Activated CD8-positive, alpha-beta memory T cell treated with anti-CD3 and anti-CD28 coated beads, Interleukin-2, amount 50 U/mL, for 24 hours (primary cell): ENCODE results near the gene GALNT12.

Experiments
- DNase-seq: peaks from one replicate; pipeline ENCODE4 v3.0.0-alpha.2; 2020; ENCODE audit errors: extremely low read depth

Gene GALNT12

GRCh38 chr9:98781588-98782383, 25.7 kb upstream of the GALNT12 start:
- no peak for DNase-seq

DNA sequence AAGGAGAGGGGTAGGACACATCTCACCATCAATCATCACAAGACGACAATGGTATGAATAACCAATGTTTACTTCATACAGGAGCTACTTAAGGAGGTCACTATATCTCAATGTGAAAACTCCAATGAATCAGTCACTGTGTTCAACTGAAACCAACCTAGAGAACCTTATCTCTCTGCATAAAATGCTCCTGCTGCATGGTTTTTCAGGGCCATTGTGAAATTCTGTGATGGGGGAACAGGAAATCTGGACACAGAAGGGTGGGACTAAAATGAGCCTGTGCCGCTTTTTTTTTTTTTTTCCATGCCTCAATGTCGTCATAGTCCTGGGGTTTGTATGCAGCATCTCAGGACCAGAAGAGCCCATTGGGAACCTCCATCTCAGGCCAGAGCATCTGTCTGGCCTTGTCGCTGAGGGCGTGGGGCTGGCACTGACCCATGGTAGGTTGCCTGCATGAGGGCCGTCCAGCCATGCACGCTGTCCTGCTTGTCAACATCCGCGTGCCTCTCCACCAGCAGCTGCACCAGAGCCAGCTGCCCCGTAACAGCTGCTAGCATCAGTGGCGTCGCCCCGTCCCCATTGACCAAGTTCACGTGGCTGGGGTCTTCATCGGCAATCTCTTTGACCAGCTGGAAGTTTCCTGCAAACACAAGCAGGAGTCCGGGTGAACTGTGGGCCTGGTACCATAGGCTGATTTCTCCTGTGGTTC, 23.8 kb upstream of the GALNT12 start:
- no peak for DNase-seq

DNA sequence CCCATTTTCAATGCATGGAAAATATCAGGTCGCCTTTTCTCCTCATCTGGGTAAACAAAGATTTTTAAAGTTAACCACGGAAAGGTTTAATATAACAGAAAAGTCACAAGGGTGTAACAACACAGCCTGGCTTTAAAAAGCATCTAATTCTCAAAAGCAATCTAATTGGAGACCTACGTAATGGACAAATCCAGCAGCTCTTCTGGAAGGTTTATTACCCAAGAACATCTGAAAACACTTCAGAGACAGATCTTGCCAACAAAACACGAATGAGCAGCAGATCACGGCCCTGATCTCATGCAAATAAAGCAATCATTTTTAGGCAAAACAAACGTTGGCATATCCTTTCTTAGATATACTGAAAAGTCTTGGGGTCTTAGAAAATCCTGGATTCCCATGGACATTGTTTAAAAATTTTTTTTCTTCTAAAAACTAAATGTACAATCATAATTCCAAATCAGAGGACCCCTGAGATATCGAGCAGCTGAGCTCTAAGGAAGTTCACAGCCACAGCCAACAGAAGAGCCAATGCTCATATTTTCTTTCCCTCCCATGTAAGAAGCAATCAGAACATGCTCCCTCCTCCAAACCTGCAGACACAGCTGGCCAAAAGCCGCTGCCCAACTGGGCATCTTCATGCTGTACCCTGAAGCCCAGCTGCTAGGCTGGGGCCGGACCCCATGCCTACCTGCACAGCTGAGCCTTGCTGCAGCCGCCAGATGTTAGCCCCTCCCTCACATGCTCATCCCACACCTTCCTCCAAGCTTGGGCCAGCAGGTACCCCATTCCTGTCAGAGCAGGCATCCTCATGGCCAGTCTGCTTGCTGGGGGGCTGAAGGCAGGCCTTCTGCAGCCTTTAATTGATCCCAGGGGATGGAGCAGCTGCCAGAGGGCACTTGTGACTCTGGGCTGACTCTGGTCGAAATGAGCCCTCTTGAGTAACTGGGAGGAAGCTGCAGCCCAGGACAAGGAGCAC, 22.4 kb upstream of the GALNT12 start:
- DNase-seq, result no peak

DNA sequence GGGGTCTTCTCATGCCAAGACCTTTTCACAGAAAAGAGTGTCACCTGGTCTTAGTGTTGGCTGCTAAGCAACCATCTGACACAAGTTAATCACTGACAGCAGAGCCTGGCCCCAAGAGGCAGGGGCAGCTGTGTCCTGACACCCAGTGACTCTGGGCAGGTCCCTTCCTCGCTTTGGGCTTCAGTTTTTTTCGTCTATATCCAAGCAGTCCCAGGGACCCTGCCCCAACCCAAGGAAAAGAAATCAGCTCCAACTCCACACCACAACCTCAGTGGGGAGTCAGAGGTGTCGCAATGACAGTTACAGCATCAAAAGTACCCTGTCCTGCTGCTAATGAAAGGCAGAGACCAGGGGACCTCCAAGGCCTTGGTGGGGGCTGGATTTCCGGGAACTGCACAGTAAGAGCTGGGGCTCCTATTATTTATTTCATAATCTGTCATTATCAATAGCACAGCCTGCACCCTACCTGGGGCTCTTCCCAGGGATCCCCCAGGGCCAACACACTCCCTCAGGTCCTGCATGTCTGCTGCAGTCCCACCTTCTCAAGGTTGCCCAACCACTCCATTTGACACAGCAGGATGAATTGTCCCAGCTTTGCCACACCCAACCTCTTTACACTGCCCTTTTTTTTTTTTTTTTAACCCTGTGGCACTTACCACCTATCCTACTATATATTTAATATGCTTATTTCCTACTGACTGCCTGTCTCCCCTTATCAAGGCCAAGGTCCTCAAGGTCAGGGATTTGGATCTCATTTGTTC, 20.5 kb upstream of the GALNT12 start:
- DNase-seq, result no peak

DNA sequence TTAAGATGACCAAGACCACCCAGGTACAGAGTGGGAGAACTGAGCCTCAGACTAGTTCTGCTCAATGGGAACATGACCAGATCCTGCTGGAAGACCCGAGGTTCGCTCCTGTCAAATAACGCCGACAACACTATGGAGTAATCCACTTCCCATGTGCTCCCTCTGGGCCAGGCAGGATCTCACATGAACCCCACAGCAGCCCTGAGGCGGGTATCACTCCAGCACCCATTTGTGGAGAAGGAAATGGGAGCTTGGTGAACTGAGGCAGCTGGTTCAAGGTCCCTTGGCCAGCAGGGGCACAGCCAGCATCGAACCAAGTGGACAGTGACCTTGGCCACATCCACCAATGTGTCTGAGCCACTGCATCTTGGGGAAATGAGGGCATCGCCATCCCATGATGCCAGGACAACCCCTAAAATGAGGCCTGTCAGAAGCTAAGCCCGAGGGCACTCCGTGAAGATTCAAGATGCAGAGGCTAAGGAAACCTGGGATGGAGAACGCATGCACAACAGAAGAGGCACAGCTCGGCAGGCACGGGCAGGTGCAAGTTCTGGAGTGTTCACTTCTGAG, 19.6 kb upstream of the GALNT12 start:
- no peak for DNase-seq

DNA sequence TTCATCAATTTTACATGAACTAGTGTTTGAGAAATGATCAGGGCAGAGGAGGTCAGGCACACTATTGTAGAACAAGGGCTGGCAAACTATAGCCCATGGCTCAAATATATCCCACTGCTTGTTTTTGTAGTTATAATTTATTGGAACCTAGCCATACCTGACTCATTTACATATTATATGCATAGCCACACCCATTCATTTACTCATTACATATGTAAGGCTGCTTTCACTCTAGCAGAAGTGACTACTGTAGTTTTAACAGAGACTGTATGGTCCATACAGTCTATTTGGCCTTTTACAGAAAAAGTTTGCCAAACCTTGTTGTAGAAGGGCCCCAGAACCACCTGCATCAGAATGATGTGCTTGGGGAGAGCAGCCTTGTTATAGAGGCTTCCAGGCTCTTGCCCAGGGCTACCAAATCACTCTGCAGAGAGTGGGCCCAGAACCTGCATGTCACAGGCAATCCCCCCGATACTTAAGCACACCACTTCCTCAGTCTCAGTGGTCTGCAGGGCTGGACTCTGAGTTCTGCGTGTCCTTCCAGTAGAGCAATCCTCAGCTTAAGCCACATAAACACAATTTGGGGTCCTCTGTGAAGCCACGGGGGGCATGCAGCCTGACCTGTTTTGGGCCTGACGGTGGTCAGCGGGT, 17.9 kb upstream of the GALNT12 start:
- DNase-seq, result no peak

GRCh38 chr9:98790134-98790841, 17.2 kb upstream of the GALNT12 start:
- no peak for DNase-seq

GRCh38 chr9:98790842-98791607, 16.4 kb upstream of the GALNT12 start:
- no peak for DNase-seq

GRCh38 chr9:98791608-98792490, 15.6 kb upstream of the GALNT12 start:
- DNase-seq, result no peak

DNA sequence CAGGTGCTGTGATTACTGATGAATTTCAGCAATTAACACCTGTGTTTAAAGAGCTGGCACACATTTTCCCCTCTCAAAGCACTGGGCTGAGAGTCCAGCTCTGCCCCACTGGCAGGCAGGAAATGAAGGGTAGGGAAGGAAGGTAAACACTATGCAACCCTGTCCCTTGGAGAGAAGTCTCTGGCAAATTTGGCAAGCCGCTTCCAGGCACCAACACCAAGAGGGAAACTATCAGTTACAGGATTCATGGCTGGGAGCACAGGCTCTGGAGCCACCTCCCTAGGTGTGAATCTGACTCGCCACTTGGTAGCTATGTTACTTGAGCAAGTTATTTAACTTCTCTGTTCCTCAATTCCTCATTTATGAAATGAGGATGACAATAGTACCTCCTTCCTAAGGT, 14.4 kb upstream of the GALNT12 start:
- no peak for DNase-seq

DNA sequence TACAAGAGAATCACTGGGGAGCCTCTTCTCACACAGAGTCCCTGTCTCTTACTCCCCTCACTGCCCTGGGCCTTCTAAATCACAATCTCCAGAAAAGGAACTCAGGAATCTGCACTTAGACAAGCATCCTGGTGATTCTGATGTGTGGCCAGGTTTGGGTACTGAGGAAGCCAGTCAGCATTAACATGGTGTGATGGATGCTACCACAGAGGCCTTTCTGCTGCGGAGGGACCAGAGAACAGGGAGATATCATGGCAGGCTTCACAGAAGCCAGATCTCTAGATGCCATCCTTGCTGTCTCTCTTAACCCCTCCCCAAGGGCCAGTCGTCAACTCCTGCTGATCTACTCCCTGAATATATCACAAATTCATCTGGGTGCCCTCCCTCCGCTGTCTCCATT, 12.7 kb upstream of the GALNT12 start:
- no peak for DNase-seq

DNA sequence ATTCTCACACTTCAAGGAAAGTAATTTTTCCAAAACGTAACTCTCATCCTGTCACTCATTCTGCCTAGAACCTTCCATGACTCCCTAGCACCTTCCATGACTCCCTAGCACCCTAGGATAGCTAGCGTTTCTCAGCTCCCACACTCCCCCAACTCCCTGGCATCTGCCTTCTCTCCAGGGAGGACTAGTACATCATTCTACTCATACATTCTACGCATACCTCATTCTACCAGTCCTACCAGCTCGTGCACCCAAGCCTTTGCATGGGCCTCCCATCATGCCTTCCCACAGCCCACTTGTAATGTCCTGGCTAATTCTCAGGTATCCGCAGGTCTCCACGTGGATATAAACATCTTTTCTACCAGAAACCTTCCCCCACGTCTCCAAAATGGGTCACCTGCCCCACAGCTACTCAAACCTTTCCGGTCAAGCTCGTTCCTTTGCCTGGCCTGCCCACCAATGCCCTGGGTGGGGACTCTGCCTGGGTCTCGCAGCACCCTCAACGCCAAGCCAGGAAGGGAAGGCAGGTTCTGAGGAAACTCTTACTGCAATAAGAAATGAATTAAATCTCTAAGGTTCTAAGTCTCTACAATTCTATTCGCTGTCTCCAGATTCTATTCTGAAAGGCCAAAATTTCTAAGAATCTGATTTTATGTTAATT, 12.0 kb upstream of the GALNT12 start:
- DNase-seq, result no peak

DNA sequence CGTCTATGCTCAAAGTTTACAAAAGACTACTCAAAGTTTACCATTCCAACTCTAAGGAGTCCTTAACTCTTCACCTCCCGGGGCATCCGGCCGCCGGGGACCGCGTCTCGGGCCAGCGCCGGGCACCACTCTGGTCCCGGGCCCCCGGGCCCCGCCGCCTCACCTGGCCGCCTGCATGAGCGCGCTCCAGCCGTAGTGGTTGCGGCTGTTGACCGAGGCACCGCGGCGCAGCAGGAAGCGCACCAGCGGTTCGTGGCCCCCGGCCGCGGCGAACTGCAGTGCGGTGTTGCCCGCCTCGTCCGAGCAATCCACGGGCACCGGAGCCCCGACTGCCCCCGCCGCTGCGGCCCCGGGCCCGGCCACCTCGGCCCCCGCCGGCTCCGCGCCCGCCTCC, 11.5 kb upstream of the GALNT12 start:
- no peak for DNase-seq

GRCh38 chr9:98796364-98797101, 10.9 kb upstream of the GALNT12 start, which contains the start of gene ANKS6:
Gene ANKS6, minus strand, starts transcription at chr9:98796555. Its CDS starts 64 bp downstream, at chr9:98796491.
- no peak for DNase-seq

DNA sequence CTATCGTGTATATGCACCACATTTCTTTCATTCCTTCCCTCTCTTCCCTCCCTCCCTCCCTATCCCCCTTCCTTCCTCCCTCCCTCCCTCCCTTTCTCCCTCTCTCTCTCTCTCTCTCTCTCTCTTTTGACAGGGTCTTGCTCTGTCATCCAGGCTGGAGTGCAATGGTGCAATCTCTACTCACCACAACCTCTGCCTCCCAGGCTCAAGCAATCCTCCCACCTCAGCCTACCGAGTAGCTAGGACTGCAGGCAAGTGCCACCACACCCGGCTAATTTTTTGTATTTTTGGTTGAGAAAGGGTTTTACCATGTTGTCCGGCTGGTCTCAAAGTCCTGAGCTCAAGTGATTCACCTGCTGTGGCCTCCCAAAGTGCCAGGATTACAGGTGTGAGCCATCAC, 10.0 kb upstream of the GALNT12 start:
- DNase-seq, result no peak

- no peak for DNase-seq
Observed at GRCh38 chr9:98798254-98798653, 9.2 kb upstream of the GALNT12 start.

DNA sequence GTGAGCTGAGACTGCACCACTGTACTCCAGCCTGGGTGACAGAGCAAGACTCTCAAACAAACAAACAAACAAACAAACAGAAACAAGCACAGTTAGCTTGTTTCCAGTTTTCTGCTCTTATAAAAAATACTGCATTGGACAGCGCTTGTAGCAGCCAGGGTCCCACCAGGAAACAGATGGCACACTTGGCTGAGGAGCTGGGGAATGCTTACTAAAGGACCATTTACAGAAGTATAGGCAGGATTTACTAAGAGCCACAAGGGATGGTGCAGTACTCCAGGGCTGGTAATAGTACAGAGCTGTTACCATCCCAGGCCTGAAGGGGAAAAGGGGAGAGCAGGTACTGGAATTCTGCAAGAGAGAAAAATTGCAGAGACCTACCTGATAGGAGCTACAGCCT, 5.9 kb upstream of the GALNT12 start:
- no peak for DNase-seq
